Right lobe of liver (tissue), 6 donors: ENCODE measurements around the gene NAT8L. TPM values are rescaled to one million over a fixed set of nuclear protein-coding genes. Genes with fewer than 3 reads are reported as not detected.

ENCODE experiments used
- ATAC-seq, 4 donors: fragments of 200-7000 bp; cut with Tn5 transposase; one replicate each; pipeline ENCODE4 v1.9.1; 2020; ENCODE audit warnings: mild to moderate bottlenecking in 4 of 4, moderate library complexity in 4 of 4
- DNase-seq, 3 donors: peaks; one replicate each; pipeline ENCODE4 v3.0.0-alpha.2; 2020
- H3K27ac ChIP-seq, 3 donors: fragments of 200-600 bp; one replicate each; pipeline ENCODE4 v1.8.0; 2022
- H3K27me3 ChIP-seq, 2 donors: fragments of 200-600 bp; one replicate each; pipeline ENCODE4 v1.8.0; 2022
- H3K36me3 ChIP-seq, 4 donors: fragments of 200-600 bp; sonication (generic) in 1 of 4; one replicate each; pipeline versions ENCODE4 v1.5.1 to v1.8.0; 2017 to 2022; ENCODE audit warnings: control low read depth in 1 of 4
- H3K4me1 ChIP-seq, 4 donors: fragments of 200-600 bp; sonication (generic) in 1 of 4; one replicate each; pipeline versions ENCODE4 v1.5.1 to v1.8.0; 2017 to 2022; ENCODE audit warnings: control low read depth in 1 of 4
- H3K4me3 ChIP-seq, 3 donors: fragments of 200-600 bp; one replicate each; pipeline ENCODE4 v1.8.0; 2022
- H3K9me3 ChIP-seq, 4 donors: fragments of 200-600 bp; sonication (generic) in 1 of 4; one replicate each; pipeline versions ENCODE4 v1.5.1 to v1.8.0; 2017 to 2022; ENCODE audit warnings: control low read depth in 1 of 4
- CTCF ChIP-seq, 4 donors: fragments of 200-600 bp in 3 of 4; fragments of 450-650 bp in 1 of 4; IDR thresholded peaks; one replicate each; pipeline versions ENCODE4 v1.5.1 to v1.8.0; 2016 to 2022; ENCODE audit warnings: antibody characterized with exemption in 4 of 4, mild to moderate bottlenecking in 2 of 4
- POLR2A ChIP-seq: fragments of 450-650 bp; IDR thresholded peaks from one replicate; pipeline ENCODE4 v1.6.1; 2017; ENCODE audit warnings: antibody characterized with exemption, mild to moderate bottlenecking
- WGBS: methylation state at CpG from one replicate; pipeline ENCODE4 v1.1.6; 2018; ENCODE audit warnings: low coverage, low lambda C conversion rate; ENCODE audit not compliant: insufficient coverage; ENCODE audit errors: missing lambda C conversion rate; 5-methylcytosine and 5-hydroxymethylcytosine counted together
- intact Hi-C, 2 donors: fragments of 100-400 bp; cut with DNase I; formaldehyde crosslinking; loops; one replicate each; pipeline versions ENCODE4 v1.11.2 to v1.14.1; 2022
- total RNA-seq, 6 experiments: library from RNA; depleted of rRNA in 2 of 6; stranded (reverse); fragments of >200 nt in 2 of 6; fragmentation: NEBNext Ultra II Directional in 3 of 6; extraction: Animal tissue kit (Norgen Biotek cat#: 25700) in 3 of 6; gene quantifications; one replicate each; pipeline versions ENCODE4 v1.1.0 to v1.2.4, GENCODE V29; 2016 to 2023
- donor health status: DM: no; HTN: yes; CAD: no.
- donor health status: DM: no; HTN: no; CAD: no.
- donor health status: DM: no; HTN: no; CAD: no.
- donor health status: DM: no; HTN: yes; CAD: no.
- donor health status: DM: no; HTN: yes; CAD: no.

NAT8L gene
- total RNA-seq, 6 experiments from 2014 or later, result 0.02 to 0.05 TPM; not detected in 4

DNA sequence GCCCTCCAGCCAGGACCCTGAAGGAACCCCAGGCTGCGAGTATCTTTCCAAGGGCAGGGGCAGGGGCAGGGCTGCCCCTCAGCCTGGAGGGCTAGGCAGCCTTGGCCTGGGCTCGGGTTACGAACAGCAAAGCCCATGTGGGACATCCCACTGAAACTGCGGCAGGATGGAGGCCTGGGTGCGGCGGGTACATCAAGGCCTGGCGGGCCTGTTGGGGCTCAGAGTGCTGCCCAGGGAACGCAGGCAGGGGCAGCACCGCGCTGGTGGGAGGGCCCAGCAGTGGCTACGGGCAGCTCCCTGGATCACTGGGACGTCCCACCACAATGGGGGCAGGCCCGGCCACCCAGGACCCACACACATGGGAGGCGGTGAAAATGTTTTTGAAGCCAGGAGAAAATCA is 10.9 kb downstream of the NAT8L start:
- no peaks in the 10 kb centered on the region for H3K4me1 ChIP-seq
- TF ChIP-seq CTCF (IDR thresholded peaks at IDR 0.05) (no peak), POLR2A (no peak)
- no peak overlapping the region for H3K27ac ChIP-seq
- no peaks in the 10 kb centered on the region for H3K36me3 ChIP-seq
- no peaks in the 10 kb centered on the region for H3K27me3 ChIP-seq
- ATAC-seq (no peak), DNase-seq (no peak)
- intact Hi-C loops, result no loop called here
- no peak overlapping the region for H3K4me3 ChIP-seq
- no peaks in the 10 kb centered on the region for H3K9me3 ChIP-seq
- WGBS, result 100% methylated on average over 1 of the region's 14 CpGs

DNA sequence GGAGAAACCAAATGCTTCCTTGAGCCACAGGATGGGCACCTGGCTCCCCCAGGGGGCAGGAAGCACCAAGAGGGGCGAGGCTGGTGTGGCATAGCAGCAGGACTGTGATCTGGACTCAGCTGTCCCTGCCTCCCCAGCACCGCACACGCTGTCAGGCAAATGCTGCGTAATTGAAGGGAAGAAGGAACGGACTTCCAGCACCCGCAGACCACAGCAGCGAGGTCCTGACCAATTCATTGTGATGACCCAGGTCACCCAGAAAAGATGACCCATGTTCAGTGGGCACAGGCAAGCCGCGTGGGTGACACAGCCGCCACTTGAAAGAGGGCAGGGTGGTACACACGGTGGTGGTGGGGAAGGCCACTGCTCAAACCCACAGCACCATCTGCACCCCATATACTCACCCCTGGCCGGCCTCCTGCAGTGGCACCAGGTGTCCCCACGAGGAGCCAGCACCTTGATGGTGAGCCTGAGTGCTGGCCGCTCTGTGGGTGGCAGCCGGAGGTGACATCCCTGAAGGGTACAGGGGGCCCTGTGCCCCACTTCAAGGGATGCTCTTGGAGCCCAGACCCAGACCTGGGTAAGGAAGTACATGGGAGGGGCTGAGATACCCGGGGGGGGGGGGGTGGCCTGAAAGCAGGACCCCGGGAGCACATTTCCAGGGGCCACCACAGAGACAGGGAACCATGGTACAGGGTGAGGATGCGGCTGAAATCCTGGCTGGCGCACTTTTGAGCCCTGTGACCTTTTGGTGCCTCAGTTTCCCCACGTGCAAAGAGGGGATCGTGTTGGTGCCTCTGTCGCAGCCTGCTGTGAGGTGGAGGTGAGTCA is 11.5 kb downstream of the NAT8L start:
- 57% methylated on average over 1 of the region's 22 CpGs for WGBS
- DNase-seq (peak in 1 of 3 donors; percentile 42), ATAC-seq (no peak)
- Histone ChIP-seq H3K4me3 (no peak overlapping the region), H3K27ac (no peak overlapping the region), H3K9me3 (no peaks in the 10 kb centered on the region), H3K36me3 (no peaks in the 10 kb centered on the region), H3K27me3 (no peaks in the 10 kb centered on the region), H3K4me1 (no peaks in the 10 kb centered on the region)
- TF ChIP-seq POLR2A (no peak), CTCF (IDR thresholded peaks at IDR 0.05) (no peak)
- intact Hi-C loops, result no loop called here

DNA sequence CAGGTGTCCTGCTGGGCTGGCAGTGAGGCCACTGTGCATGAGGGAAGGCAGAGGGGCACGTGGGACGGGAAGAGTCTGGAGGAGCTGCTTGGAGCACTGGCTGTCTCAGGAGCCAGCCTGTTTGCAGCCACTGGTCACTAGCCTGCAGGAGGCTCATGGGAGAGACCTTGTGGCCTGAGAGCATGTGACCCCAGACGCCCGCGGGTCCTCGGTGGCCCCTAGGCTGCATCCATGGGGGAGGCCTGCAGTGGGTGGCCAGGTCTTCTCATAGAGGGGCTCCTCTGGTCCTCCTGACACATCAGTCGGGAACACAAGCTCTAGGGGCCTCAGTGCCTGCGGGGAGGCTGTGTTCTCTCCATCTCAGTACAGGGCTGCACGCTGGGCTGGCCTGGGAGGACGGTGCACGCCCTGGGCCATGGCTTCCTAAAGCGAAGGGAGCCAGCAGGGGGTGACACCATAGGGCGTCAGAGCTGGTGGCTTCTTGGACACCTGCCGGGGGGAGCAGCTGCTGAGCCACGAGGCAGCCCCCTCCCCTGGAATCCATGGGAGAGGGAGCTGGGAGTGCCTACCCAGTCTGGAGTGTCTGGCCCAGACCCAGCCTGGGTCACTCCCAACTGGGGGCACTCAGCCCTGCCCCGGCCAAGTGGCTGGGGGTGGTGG is 12.3 kb downstream of the NAT8L start:
- no peak overlapping the region for H3K27ac ChIP-seq
- ATAC-seq (no peak), DNase-seq (peak in 1 of 3 donors; percentile 42)
- no peaks in the 10 kb centered on the region for H3K27me3 ChIP-seq
- intact Hi-C loops, result no loop called here
- no peaks in the 10 kb centered on the region for H3K9me3 ChIP-seq
- TF ChIP-seq POLR2A (no peak), CTCF (IDR thresholded peaks at IDR 0.05) (no peak)
- H3K36me3 ChIP-seq, result no peaks in the 10 kb centered on the region
- no peaks in the 10 kb centered on the region for H3K4me1 ChIP-seq
- WGBS, result no CpG with 5 or more reads among the region's 16 CpGs
- H3K4me3 ChIP-seq, result no peak overlapping the region

- Histone ChIP-seq H3K4me1 (no peaks in the 10 kb centered on the region), H3K27me3 (no peaks in the 10 kb centered on the region), H3K4me3 (no peak overlapping the region), H3K36me3 (no peaks in the 10 kb centered on the region), H3K27ac (no peak overlapping the region), H3K9me3 (no peaks in the 10 kb centered on the region)
- peak in 1 of 3 donors; percentile 51 for DNase-seq
- no peak for ATAC-seq
- 21% methylated on average over 2 of the region's 28 CpGs for WGBS
- no peak for TF ChIP-seq POLR2A
- TF ChIP-seq CTCF (IDR thresholded peaks at IDR 0.05), result no peak
- intact Hi-C loops, result no loop called here
These were observed 13.1 kb downstream of the NAT8L start for GRCh38 chr4:2071912-2072867.
